GM12864 (cell line): ENCODE data around the gene LYRM4.

Experiments
- DNase-seq: peaks from one replicate; pipeline ENCODE4 v3.0.0-alpha.2; 2011; ENCODE audit warnings: low read depth
- H3K4me3 ChIP-seq: 2 replicates; pipeline ENCODE4 v1.5.1; 2011; ENCODE audit warnings: mild to moderate bottlenecking, low read depth, low read length, control low read depth
- TF ChIP-seq, protein P1 (sequence below): IDR thresholded peaks from 2 replicates; pipeline ENCODE4 v1.5.1; 2011; ENCODE audit warnings: low read depth, mild to moderate bottlenecking, moderate library complexity, low read length, control low read depth, inconsistent platforms; ENCODE audit errors: missing control alignments

The LYRM4 gene

DNA sequence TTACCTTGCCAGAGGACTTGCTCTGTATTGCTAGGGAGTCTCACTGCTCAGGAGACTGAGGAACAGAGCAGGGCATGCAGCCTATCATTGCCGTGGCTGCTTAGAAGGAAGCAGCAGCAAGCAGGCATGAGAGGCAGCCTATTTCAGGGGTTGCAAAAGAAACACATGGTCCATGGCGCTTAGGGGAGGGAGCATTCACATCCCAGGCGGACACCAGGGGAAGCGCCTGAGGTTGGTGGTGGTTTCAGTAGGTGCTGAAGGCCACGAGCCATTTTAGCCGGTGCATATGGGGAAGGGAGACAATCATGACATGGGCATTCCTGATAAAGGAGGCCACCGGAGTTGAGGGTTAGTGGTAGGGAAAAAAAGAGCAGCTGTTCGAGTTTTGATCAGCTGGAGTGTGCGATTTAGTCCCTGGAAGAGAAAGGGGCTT, 21.5 kb upstream of the LYRM4 start:
- no peak for DNase-seq
- TF ChIP-seq, protein P1, sequence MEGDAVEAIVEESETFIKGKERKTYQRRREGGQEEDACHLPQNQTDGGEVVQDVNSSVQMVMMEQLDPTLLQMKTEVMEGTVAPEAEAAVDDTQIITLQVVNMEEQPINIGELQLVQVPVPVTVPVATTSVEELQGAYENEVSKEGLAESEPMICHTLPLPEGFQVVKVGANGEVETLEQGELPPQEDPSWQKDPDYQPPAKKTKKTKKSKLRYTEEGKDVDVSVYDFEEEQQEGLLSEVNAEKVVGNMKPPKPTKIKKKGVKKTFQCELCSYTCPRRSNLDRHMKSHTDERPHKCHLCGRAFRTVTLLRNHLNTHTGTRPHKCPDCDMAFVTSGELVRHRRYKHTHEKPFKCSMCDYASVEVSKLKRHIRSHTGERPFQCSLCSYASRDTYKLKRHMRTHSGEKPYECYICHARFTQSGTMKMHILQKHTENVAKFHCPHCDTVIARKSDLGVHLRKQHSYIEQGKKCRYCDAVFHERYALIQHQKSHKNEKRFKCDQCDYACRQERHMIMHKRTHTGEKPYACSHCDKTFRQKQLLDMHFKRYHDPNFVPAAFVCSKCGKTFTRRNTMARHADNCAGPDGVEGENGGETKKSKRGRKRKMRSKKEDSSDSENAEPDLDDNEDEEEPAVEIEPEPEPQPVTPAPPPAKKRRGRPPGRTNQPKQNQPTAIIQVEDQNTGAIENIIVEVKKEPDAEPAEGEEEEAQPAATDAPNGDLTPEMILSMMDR = no peak
- H3K4me3 ChIP-seq = no peak overlapping the region

DNA sequence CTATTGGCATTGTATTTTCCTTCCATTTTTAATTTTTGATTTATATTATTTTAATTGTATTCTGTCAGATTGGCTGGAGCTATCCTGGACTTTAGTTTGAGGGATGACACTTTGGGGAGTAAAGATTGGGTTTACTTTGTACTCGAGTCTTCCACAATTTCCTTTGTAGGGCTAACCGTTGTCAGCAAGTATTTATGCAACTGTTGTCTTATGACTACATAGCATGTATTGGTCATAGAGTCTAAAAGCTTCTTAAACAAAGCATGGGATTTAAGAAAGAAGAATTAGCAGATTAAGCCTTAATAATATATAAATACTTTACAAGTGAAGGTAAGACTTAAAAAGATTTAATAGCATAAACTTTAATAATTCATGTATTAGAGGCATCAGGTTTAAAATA, 20.2 kb upstream of the LYRM4 start:
- H3K4me3 ChIP-seq = no peak overlapping the region
- TF ChIP-seq, protein P1 = no peak
- DNase-seq = no peak

DNA sequence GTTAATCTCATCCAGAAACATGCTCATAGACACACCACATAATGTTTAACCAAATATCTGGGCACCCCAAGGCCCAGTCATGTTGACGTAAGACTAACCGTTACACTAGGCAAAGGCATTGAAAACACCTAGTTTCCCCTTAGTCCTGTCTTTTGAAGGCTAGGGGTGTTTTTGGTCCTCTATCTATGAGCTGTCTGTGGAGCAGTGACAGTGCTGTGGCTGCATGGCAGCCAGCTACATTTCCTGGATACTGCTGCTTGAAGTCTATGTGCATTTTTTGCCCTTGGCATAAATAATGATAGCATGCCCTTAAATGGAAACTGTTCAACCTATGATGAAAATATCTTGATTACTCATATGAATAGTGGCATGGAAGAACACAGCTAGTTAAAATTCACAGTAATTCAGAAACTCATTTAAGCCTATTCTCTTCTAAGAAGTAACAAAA, 19.2 kb upstream of the LYRM4 start:
- TF ChIP-seq, protein P1 = no peak
- no peak for DNase-seq
- H3K4me3 ChIP-seq = no peak overlapping the region

DNA sequence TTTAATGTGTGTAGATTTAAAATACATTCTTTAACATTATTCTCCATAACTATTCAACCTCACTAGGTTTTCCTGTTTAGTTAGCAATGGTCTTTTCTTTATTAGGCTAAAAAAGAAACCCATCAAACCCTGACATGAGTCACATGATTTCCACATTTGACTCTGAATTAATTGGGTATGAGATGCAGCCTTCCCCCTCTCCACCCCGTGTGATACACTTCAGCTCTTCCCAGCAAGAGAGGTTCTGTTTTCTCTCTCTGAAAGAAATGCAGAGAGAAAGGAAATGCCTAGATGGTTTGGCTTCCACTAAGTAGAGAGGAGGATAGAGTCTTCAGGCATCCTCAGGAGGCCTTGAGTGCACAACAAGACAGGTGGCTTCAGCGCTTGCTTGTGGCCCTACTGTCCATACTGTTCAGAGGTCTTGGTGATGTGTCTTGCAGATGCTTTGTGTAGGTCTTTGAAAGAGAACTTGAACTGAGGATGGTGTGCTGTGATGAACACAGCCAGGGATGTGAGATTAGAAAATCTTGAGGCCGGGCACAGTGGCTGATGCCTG, 17.9 kb upstream of the LYRM4 start:
- H3K4me3 ChIP-seq = no peak overlapping the region; the same call in 1 of the 2 replicates
- TF ChIP-seq, protein P1 = no peak
- no peak for DNase-seq

DNA sequence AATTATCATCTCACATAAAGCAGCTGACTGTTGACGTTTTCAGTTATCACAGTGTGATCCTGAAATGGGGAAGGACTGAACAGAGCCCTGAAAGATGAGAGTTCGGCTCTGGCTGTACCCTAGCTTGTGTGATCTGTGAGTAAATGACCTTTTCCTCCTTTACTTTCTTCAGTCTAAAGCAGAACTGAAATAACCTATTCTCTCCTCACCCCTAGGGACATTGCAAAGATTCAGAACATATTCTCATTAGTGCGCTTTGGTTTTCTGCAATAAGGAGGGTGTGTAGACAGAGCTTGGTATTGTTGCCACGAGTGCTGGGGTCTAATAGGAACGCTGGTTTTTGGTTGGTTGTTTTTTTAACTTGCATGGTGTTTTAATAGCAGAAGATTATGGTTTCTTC, 17.3 kb upstream of the LYRM4 start:
- TF ChIP-seq, protein P1 = peak; percentile 2
- H3K4me3 ChIP-seq = no peak overlapping the region
- DNase-seq = peak; percentile 73

DNA sequence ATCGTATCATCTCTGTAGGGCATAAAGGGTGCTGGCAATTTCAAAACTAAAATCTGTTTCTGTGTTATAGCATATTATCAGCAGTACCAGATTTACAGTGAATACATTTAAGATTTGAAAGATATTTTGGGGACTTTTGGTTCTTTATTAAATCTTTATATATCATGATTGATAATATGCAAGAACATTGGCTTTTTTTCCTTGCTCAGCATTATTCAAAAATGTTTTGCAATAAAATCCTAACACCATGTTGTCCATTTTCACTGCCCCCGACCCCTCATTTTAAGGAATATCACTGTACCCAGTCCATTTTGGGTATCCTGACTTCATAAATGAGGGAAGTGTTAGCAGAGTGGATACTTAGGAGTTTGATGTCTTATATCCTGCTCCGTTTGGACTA, 16.8 kb upstream of the LYRM4 start:
- DNase-seq = no peak
- no peak overlapping the region; the same call in 1 of the 2 replicates for H3K4me3 ChIP-seq
- TF ChIP-seq, protein P1 = no peak

DNA sequence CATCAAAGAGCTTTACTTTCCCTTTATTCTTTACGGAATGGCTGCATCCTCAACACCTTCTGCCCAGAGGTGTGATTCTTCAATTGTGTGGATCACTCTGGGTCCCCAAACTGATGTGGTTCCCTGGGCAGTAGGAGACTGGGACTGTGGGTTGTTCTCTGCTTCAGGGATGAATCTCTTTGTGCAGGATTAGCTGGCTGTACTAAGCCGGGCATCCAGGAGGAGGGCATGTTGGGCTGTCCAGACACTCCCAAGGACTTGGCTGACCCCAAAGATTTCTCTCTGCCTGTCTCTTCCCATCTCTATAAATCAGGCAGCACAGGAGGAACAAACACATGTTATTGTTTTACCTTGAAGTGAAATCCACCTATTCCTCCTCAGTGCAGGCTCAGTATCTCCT, 15.8 kb upstream of the LYRM4 start:
- TF ChIP-seq, protein P1 = no peak
- H3K4me3 ChIP-seq = no peak overlapping the region

More for the DNA sequence above, 15.8 kb upstream of the LYRM4 start:
- no peak for DNase-seq
